T-helper 17 cell (primary cell): ENCODE results near the gene SLC15A3. TPM values are rescaled to one million over a fixed set of nuclear protein-coding genes. Genes with fewer than 3 reads are reported as not detected.
A peak's percentile ranks its signal among the peaks of the same experiment; 100 is the strongest.

Experiments used
- ATAC-seq: fragments of 150-1000 bp; cut with Tn5 transposase; 2 replicates; pipeline ENCODE4 v1.10.0; 2021; ENCODE audit warnings: mild to moderate bottlenecking, moderate library complexity
- DNase-seq, 3 donors: peaks; one replicate each; pipeline versions ENCODE4 v3.0.0 to v3.0.0-alpha.2; 2020 to 2021
- H3K9me3 ChIP-seq: one replicate; pipeline ENCODE4 v1.7.0; 2013; ENCODE audit warnings: low read length, mild to moderate bottlenecking; ENCODE audit not compliant: control insufficient read depth, poor library complexity, severe bottlenecking
- H3K27ac Mint-ChIP-seq: one replicate; pipeline ENCODE4 v1.8.0; 2022; ENCODE audit warnings: mild to moderate bottlenecking, moderate library complexity, mixed read lengths
- H3K27me3 Mint-ChIP-seq: one replicate; pipeline ENCODE4 v1.8.0; 2022; ENCODE audit warnings: mixed read lengths
- H3K36me3 Mint-ChIP-seq: one replicate; pipeline ENCODE4 v1.8.0; 2022; ENCODE audit warnings: low read depth, mixed read lengths
- H3K4me1 Mint-ChIP-seq: one replicate; pipeline ENCODE4 v1.8.0; 2022; ENCODE audit warnings: mild to moderate bottlenecking, mixed read lengths
- H3K4me3 Mint-ChIP-seq: one replicate; pipeline ENCODE4 v1.8.0; 2022; ENCODE audit warnings: mild to moderate bottlenecking, moderate library complexity, mixed read lengths
- total RNA-seq, 4 donors: library from RNA in 2 of 4; stranded (reverse) in 2 of 4; gene quantifications; one replicate each; pipeline ENCODE4 v1.2.3 and lab custom pipeline; 2022 to 2026

SLC15A3 gene
- total RNA-seq, 2 donors from 2014 or later: 3.5 to 11.2 TPM

DNA sequence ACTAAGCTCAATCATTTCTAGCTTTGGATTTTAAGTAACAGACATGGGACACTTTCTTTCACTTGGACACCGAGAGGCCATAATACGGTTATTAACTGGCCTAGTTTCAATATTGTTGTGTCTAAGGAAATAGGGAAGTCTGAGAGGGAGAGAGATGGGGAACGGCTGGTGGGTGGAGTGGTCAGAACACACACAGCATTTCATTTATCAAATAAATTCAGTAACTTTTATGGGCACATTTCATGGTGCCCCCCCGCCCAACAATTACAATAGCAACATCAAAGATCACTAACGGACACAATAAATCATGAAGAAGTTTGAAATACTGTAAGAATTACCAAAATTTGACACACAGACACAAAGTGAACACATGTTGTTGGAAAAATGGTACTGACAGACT, 56.3 kb downstream of the SLC15A3 start:
- ATAC-seq (no peak), DNase-seq (no peak)
- H3K9me3 ChIP-seq: no peaks in the 10 kb centered on the region
- peaks cover 8% of the 10 kb centered on the region for H3K4me1 Mint-ChIP-seq
- peaks cover 12% of the 10 kb centered on the region for H3K36me3 Mint-ChIP-seq
- no peak overlapping the region for H3K4me3 Mint-ChIP-seq
- H3K27me3 Mint-ChIP-seq: no peaks in the 10 kb centered on the region
- H3K27ac Mint-ChIP-seq: no peak overlapping the region

DNA sequence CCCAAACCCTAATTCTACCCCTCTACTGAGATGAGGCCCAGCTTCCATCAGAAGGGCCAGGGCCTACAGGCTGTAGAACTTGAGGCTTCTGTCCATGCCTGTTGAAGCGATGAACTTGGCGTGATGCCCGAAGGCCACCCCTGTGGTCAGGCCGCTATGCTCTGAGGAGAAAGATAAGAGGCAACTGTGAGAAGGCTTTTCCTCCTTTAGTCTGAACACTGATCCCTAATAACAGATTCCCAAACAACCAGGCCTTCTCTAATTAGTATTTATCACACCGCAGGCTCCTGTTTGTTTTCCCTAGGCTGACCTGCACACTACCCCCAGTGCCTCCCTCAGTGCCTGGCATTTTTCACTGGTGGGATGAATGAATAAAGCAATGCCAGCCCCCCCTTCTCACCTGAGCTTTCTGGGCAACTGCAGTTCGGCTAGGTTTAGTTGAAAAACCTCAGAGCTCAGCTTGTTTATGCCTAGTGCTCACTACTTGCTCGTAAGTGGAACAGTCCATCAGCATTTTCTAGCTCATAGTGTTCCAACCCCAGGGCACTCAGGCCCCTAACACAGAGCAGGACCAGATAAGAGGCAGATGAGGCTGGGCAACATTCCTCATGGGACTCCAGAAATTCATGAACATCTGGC, 60.8 kb downstream of the SLC15A3 start:
- Mint-ChIP-seq H3K27me3 (no peaks in the 10 kb centered on the region), H3K36me3 (peaks cover 9% of the 10 kb centered on the region), H3K27ac (no peak overlapping the region), H3K4me3 (no peak overlapping the region), H3K4me1 (peaks cover 11% of the 10 kb centered on the region)
- DNase-seq: no peak
- H3K9me3 ChIP-seq: no peaks in the 10 kb centered on the region
- no peak for ATAC-seq

DNA sequence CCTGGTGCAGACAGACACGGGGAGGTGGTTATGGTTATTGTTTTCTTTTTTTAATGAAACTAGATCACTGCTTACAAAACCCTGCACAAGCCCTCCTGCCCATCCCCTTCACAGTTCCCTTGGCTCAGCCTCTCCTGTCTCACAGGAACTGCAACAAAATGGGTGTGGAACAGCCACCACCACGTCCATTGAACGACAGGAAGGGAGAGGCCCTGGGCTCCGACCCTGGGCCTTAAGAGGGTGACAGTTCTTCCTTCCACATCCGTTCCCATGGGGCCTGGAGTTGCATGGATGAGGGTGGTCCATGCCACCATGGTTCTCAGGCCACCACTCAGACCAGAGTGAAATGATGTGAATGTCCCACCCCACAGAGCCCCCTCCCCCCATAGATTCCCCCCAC, 61.3 kb downstream of the SLC15A3 start:
- no peak overlapping the region for H3K4me3 Mint-ChIP-seq
- H3K9me3 ChIP-seq: no peaks in the 10 kb centered on the region
- peaks cover 9% of the 10 kb centered on the region for H3K36me3 Mint-ChIP-seq
- no peak for DNase-seq
- no peak for ATAC-seq
- no peak overlapping the region for H3K27ac Mint-ChIP-seq
- H3K27me3 Mint-ChIP-seq: no peaks in the 10 kb centered on the region
- peaks cover 12% of the 10 kb centered on the region for H3K4me1 Mint-ChIP-seq

DNA sequence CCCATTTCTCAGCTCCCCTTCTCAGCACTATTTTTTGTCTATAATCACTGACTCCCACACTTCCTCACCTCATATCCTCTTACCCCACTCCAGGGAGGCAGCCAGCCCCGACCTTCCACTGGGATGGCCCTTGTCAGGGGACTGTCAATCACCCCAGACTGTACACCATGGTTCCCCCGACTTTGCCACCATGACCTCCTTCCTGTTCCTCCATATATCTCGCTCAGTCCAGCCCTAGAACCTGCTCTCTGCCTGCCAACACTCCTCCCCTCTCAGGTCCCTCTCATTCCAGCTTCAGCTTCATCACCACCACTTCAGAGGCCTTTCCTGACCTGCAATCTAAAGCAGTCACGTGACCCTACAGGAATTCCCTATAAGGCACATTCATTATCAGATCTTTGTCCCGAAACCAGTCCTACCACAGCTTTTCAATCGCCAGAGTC, 62.1 kb downstream of the SLC15A3 start:
- Mint-ChIP-seq H3K27ac (peak overlapping the region; percentile 67), H3K4me1 (peaks cover 12% of the 10 kb centered on the region), H3K27me3 (no peaks in the 10 kb centered on the region), H3K4me3 (peak overlapping the region; percentile 78), H3K36me3 (peaks cover 6% of the 10 kb centered on the region)
- ATAC-seq: no peak
- DNase-seq: no peak
- no peaks in the 10 kb centered on the region for H3K9me3 ChIP-seq

DNA sequence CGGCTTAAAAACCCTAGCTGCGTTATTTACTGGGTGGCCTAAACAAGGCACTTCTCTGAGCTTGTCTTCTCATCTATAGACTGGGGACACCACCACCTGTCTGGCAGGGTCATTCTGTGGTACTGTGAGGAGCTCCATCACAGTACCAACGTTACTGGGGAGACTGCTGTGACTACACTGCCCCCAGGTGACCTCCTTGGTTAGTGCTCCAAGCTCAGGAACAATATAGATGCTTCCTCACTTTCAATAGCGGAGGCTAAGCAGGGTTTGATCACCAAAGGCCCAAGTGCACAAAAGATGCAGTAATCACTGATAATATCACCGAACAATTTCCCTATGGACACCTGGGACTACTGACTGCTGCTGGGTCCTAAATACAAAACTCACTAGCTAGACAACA, 64.4 kb downstream of the SLC15A3 start:
- H3K9me3 ChIP-seq: no peaks in the 10 kb centered on the region
- Mint-ChIP-seq H3K27ac (no peak overlapping the region), H3K4me3 (no peak overlapping the region), H3K4me1 (peaks cover 14% of the 10 kb centered on the region), H3K27me3 (no peaks in the 10 kb centered on the region), H3K36me3 (peaks cover 11% of the 10 kb centered on the region)
- ATAC-seq (peak; percentile 73), DNase-seq (no peak)

Other genes with a start within 250 kb of the SLC15A3 start
- not detected for gene MS4A18, start 227.5 kb downstream of the SLC15A3 start, total RNA-seq
- gene MS4A15, start 195.3 kb downstream of the SLC15A3 start, total RNA-seq: not detected
- not detected for gene MS4A10, start 166.8 kb downstream of the SLC15A3 start, total RNA-seq
- 10 to 100 TPM in 1 of 2 donors, 1 to 10 TPM in 1; 9.2 to 13.1 TPM for gene CCDC86, start 110.1 kb downstream of the SLC15A3 start, total RNA-seq
- 1 to 10 TPM in 1 of 2 donors, under 1 TPM in 1; 0.52 to 1.8 TPM for gene PTGDR2, start 96.2 kb downstream of the SLC15A3 start, total RNA-seq
- gene ZP1, start 84.6 kb downstream of the SLC15A3 start, total RNA-seq: not detected
- gene PRPF19, start 45.6 kb downstream of the SLC15A3 start, total RNA-seq: 10 to 100 TPM; 66.7 to 87.5 TPM
- gene TMEM109, start 38.0 kb downstream of the SLC15A3 start, total RNA-seq: 10 to 100 TPM; 42.8 to 52.7 TPM
- not detected for gene TMEM132A, start 27.7 kb downstream of the SLC15A3 start, total RNA-seq
- gene CD6, start 19.5 kb upstream of the SLC15A3 start, total RNA-seq: 100 to 1,000 TPM; 533 to 568 TPM
- 100 to 1,000 TPM; 310 to 362 TPM for gene CD5, start 150.3 kb upstream of the SLC15A3 start, total RNA-seq
- 1 to 10 TPM; 3.5 to 5.6 TPM for gene VPS37C, start 209.2 kb upstream of the SLC15A3 start, total RNA-seq